PC-9 (cell line): ENCODE data around the gene UXS1. TPM values are rescaled to one million over a fixed set of nuclear protein-coding genes. Genes with fewer than 3 reads are reported as not detected.
"Not testable (repeated sequence)": the region's sequence is repeated elsewhere in the genome, so short reads cannot be mapped to it uniquely, and the experiment has no call there.

Experiments used
- BruUV-seq: library from RNA; stranded (reverse); fragments of 400-500 nt; replicated peaks from 2 replicates; lab custom pipeline; 2021; lab: Mats Ljungman, UMichigan
- CTCF ChIA-PET: fragments of 300-600 bp; sonication (Branson Sonifier 250); formaldehyde crosslinking; loops from one replicate; lab custom pipeline; 2022; ENCODE audit warnings: antibody characterized with exemption; lab: Charles Lee
- POLR2A ChIA-PET: fragments of 300-600 bp; sonication (Branson Sonifier 250); formaldehyde crosslinking; loops from one replicate; lab custom pipeline; 2022; ENCODE audit warnings: antibody characterized with exemption; ENCODE audit not compliant: unreplicated experiment; lab: Charles Lee
- DNase-seq, 2 experiments: peaks; one replicate each; pipeline versions ENCODE4 v3.0.0 to v3.0.0-alpha.2; 2015 to 2022; ENCODE audit warnings: mixed read lengths in 1 of 2
- H2AFZ ChIP-seq: fragments of 200-600 bp; sonication (generic); 2 replicates; pipeline ENCODE4 v1.8.1; 2017; ENCODE audit warnings: antibody characterized with exemption
- H3F3A ChIP-seq: fragments of 200-600 bp; sonication (generic); 2 replicates; pipeline ENCODE4 v1.8.1; 2017; ENCODE audit warnings: antibody characterized with exemption, mild to moderate bottlenecking, low read depth; ENCODE audit not compliant: insufficient read depth
- H3K27ac ChIP-seq: fragments of 200-600 bp; sonication (generic); 2 replicates; pipeline ENCODE4 v1.6.1; 2016; ENCODE audit warnings: mixed run types
- H3K27me3 ChIP-seq: fragments of 200-600 bp; sonication (generic); 2 replicates; pipeline ENCODE4 v1.6.1; 2016; ENCODE audit warnings: low read depth, mixed run types; ENCODE audit not compliant: insufficient read depth
- H3K36me3 ChIP-seq: fragments of 200-600 bp; sonication (generic); 2 replicates; pipeline ENCODE4 v1.6.1; 2016; ENCODE audit warnings: low read depth, mixed run types
- H3K4me1 ChIP-seq: fragments of 200-600 bp; sonication (generic); replicated peaks from 2 replicates; pipeline ENCODE4 v1.6.1; 2016; ENCODE audit warnings: mixed run types; ENCODE audit not compliant: insufficient read depth
- H3K4me2 ChIP-seq: fragments of 200-600 bp; sonication (generic); 2 replicates; pipeline ENCODE4 v1.6.1; 2017; ENCODE audit warnings: mixed run types
- H3K4me3 ChIP-seq: fragments of 200-600 bp; sonication (generic); 2 replicates; pipeline ENCODE4 v1.6.1; 2016; ENCODE audit warnings: mixed run types
- H3K79me2 ChIP-seq: fragments of 200-600 bp; sonication (generic); 2 replicates; pipeline ENCODE4 v1.6.1; 2017; ENCODE audit warnings: low read depth, mixed run types
- H3K9me2 ChIP-seq: fragments of 200-600 bp; sonication (generic); 2 replicates; pipeline ENCODE4 v1.8.1; 2017; ENCODE audit warnings: mild to moderate bottlenecking; ENCODE audit not compliant: insufficient read depth
- H3K9me3 ChIP-seq: fragments of 200-600 bp; sonication (generic); 2 replicates; pipeline ENCODE4 v1.8.1; 2016; ENCODE audit warnings: low read depth; ENCODE audit not compliant: insufficient read depth
- H4K20me1 ChIP-seq: fragments of 200-600 bp; sonication (generic); 2 replicates; pipeline ENCODE4 v1.8.1; 2017; ENCODE audit not compliant: insufficient read depth
- EZH2 ChIP-seq: fragments of 200-600 bp; sonication (generic); IDR thresholded peaks from 2 replicates; pipeline ENCODE4 v1.8.0; 2017; ENCODE audit warnings: antibody characterized with exemption, low read depth
- intact Hi-C: fragments of 100-400 bp; cut with micrococcal nuclease; formaldehyde crosslinking; loops from one replicate; pipeline ENCODE4 v1.10.0; 2022; ENCODE audit not compliant: unreplicated experiment
- total RNA-seq: library from RNA; stranded (reverse); gene quantifications from 2 replicates; pipeline ENCODE4 v1.2.3, GENCODE V29; 2021
- TF ChIP-seq, protein P1 (sequence below): fragments of 200-600 bp; sonication (generic); conservative IDR thresholded peaks from 2 replicates; pipeline ENCODE4 v1.6.1; 2017; ENCODE audit warnings: mixed run types, antibody characterized with exemption, mild to moderate bottlenecking, moderate library complexity

The UXS1 gene
- total RNA-seq, 1 experiment from 2014 or later, result 65.6 TPM

DNA sequence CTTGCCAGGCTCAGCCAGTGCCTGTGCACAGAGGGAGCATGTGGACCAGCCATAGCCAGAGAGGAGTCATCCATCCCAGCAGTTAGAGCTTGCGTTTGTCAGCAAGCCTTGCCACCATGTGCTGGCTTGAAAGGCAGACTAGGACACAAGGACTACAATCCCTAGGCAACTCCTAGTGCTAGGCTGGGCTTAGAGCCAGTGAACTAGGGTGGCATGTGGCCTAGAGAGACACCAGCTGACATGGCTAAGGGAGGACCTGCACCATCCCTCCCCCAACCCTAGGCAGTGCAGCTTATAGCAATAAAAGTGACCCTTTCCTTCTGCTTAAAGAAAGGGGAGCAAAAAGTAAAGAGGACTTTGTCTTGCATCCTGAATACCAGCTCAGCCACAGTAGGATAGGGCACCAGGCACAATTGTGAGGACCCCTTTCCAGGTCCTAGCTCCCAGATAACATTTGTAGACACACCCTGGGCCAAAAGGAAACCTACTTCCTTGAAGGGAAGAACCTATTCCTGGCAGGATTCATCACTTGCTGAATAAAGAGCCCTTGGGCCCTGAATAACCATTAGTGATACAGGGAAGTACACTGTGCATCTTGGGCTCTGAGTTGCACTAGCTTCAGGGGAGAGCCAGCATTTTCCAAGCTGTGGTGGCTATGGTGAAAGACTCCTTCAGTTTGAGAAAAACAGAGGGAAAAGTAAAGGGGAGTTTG is 38.7 kb upstream of the UXS1 start:
- BruUV-seq, result no TSS peak
- CTCF ChIA-PET, result no interaction called here

DNA sequence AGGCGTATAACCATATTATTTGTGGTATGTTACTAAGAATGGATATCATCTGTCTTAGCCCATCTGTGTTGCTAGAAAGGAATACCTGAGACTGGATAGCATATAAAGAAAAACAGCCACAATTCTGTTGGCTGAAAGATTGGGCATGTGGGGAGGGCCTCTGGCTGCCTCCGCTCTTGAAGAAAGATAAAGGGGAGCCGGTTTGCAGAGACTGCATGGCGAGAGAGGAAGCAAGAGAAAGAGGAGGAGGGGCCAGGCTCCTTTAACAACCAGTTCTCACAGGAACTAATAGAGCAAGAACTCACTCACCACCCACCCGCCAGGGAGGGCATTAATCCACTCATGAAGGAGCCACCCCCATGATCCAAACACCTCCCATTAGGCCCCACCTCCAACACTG is 29.2 kb upstream of the UXS1 start:
- no peak for DNase-seq
- no peaks in the 10 kb centered on the region for H3K4me1 ChIP-seq
- no peaks in the 10 kb centered on the region for H3K9me2 ChIP-seq
- H3K79me2 ChIP-seq, result no peaks in the 10 kb centered on the region
- no peaks in the 10 kb centered on the region for H3K9me3 ChIP-seq
- ChIA-PET CTCF (no interaction called here), POLR2A (no interaction called here)
- H3K36me3 ChIP-seq, result no peaks in the 10 kb centered on the region
- H3K4me2 ChIP-seq, result no peak overlapping the region
- H3K27ac ChIP-seq, result no peak overlapping the region
- BruUV-seq, result no TSS peak
- H3F3A ChIP-seq, result no peaks in the 10 kb centered on the region
- no peak for TF ChIP-seq EZH2
- TF ChIP-seq, protein P1, sequence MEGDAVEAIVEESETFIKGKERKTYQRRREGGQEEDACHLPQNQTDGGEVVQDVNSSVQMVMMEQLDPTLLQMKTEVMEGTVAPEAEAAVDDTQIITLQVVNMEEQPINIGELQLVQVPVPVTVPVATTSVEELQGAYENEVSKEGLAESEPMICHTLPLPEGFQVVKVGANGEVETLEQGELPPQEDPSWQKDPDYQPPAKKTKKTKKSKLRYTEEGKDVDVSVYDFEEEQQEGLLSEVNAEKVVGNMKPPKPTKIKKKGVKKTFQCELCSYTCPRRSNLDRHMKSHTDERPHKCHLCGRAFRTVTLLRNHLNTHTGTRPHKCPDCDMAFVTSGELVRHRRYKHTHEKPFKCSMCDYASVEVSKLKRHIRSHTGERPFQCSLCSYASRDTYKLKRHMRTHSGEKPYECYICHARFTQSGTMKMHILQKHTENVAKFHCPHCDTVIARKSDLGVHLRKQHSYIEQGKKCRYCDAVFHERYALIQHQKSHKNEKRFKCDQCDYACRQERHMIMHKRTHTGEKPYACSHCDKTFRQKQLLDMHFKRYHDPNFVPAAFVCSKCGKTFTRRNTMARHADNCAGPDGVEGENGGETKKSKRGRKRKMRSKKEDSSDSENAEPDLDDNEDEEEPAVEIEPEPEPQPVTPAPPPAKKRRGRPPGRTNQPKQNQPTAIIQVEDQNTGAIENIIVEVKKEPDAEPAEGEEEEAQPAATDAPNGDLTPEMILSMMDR, result no peak
- H3K27me3 ChIP-seq, result peaks cover 2% of the 10 kb centered on the region; the same call in 1 of the 2 replicates
- H2AFZ ChIP-seq, result no peak overlapping the region
- intact Hi-C loops, result no loop called here
- H3K4me3 ChIP-seq, result no peak overlapping the region
- no peaks in the 10 kb centered on the region for H4K20me1 ChIP-seq

More for the DNA sequence above, 38.7 kb upstream of the UXS1 start:
- H3K36me3 ChIP-seq, result no peaks in the 10 kb centered on the region
- no peak for DNase-seq
- H3F3A ChIP-seq, result no peaks in the 10 kb centered on the region
- no peak overlapping the region for H3K4me2 ChIP-seq
- no peak overlapping the region for H3K27ac ChIP-seq
- H3K27me3 ChIP-seq, result no peaks in the 10 kb centered on the region; the same call in 1 of the 2 replicates
- no peak for TF ChIP-seq EZH2
- TF ChIP-seq, protein P1, result no peak
- H4K20me1 ChIP-seq, result no peaks in the 10 kb centered on the region
- H3K4me3 ChIP-seq, result no peak overlapping the region
- no peaks in the 10 kb centered on the region for H3K9me3 ChIP-seq
- intact Hi-C loops, result no loop called here
- POLR2A ChIA-PET, result interaction anchor here (0.6 kb wide), 1 partner anchor 1892 kb away, joined by 3 read pairs; no protein-coding TSS in a partner anchor
- no peaks in the 10 kb centered on the region for H3K4me1 ChIP-seq
- H3K9me2 ChIP-seq, result no peaks in the 10 kb centered on the region
- no peak overlapping the region for H2AFZ ChIP-seq
- H3K79me2 ChIP-seq, result no peaks in the 10 kb centered on the region

DNA sequence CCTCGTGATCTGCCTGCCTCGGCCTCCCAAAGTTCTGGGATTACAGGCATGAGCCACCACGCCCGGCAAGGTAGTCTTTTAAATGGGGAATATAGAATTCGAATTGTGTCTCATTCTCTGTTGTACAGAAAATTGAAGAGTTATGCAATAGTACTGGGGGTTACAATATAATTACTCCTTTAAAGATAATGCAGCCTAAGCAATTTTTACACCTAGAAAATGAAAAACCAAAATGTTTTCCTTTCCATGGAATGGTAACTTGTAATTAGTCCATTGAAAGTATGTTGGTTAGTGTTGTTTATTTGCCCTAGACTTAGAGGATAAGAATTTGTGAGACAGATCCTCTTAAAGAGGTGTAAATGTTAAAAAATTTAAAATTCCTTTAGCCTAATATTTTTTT is 28.0 kb upstream of the UXS1 start:
- H3F3A ChIP-seq, CTCF ChIA-PET, H3K27ac ChIP-seq, BruUV-seq, DNase-seq, H3K9me2 ChIP-seq, H3K27me3 ChIP-seq, H3K79me2 ChIP-seq, H3K36me3 ChIP-seq, H3K4me3 ChIP-seq, H3K4me1 ChIP-seq, intact Hi-C loops, H3K4me2 ChIP-seq, H2AFZ ChIP-seq, H3K9me3 ChIP-seq, POLR2A ChIA-PET, H4K20me1 ChIP-seq: not testable (repeated sequence)
